H9 (cell line): ENCODE measurements around the gene RAB33A. TPM values are rescaled to one million over a fixed set of nuclear protein-coding genes. Genes with fewer than 3 reads are reported as not detected.

ENCODE experiments used
- DNase-seq: peaks from one replicate; pipeline ENCODE4 v3.0.0-alpha.2; 2017
- H2AFZ ChIP-seq: one replicate; pipeline ENCODE4 v1.6.1; 2013; ENCODE audit warnings: mild to moderate bottlenecking, low read length, control low read depth, moderate library complexity
- H2AK5ac ChIP-seq: 2 replicates; pipeline ENCODE4 v1.6.1; 2013; ENCODE audit warnings: low read length, control low read depth, mixed read lengths; ENCODE audit not compliant: insufficient read length
- H2BK120ac ChIP-seq: one replicate; pipeline ENCODE4 v1.6.1; 2013; ENCODE audit warnings: low read depth, mild to moderate bottlenecking, low read length, control low read depth, inconsistent platforms; ENCODE audit not compliant: poor library complexity, severe bottlenecking
- H2BK12ac ChIP-seq: 2 replicates; pipeline ENCODE4 v1.6.1; 2013; ENCODE audit warnings: low read length, control low read depth, mixed read lengths, low read depth; ENCODE audit not compliant: insufficient read length
- H2BK15ac ChIP-seq: 2 replicates; pipeline ENCODE4 v1.6.1; 2013; ENCODE audit warnings: low read depth, low read length, control low read depth
- H2BK20ac ChIP-seq: one replicate; pipeline ENCODE4 v1.6.1; 2013; ENCODE audit warnings: low read depth, mild to moderate bottlenecking, low read length, control low read depth, inconsistent platforms; ENCODE audit not compliant: poor library complexity, severe bottlenecking
- H2BK5ac ChIP-seq: 2 replicates; pipeline ENCODE4 v1.6.1; 2013; ENCODE audit warnings: low read length, control low read depth, mixed read lengths; ENCODE audit not compliant: insufficient read length
- H3K14ac ChIP-seq: 2 replicates; pipeline ENCODE4 v1.6.1; 2013; ENCODE audit warnings: low read length, control low read depth; ENCODE audit not compliant: insufficient read depth
- H3K18ac ChIP-seq: 2 replicates; pipeline ENCODE4 v1.6.1; 2013; ENCODE audit warnings: low read depth, mild to moderate bottlenecking, mixed read lengths, low read length, control low read depth; ENCODE audit not compliant: insufficient read length
- H3K23ac ChIP-seq: 2 replicates; pipeline ENCODE4 v1.6.1; 2013; ENCODE audit warnings: low read length, control low read depth, mixed read lengths, low read depth; ENCODE audit not compliant: insufficient read length
- H3K23me2 ChIP-seq: 2 replicates; pipeline ENCODE4 v1.6.1; 2013; ENCODE audit warnings: low read depth, mild to moderate bottlenecking, mixed read lengths, low read length, control low read depth; ENCODE audit not compliant: insufficient read length, poor library complexity, severe bottlenecking
- H3K27ac ChIP-seq: 2 replicates; pipeline ENCODE4 v1.5.1; 2013; ENCODE audit warnings: low read length, control low read depth, mixed read lengths, low read depth; ENCODE audit not compliant: insufficient read length
- H3K27me3 ChIP-seq: 2 replicates; pipeline ENCODE4 v1.6.1; 2013; ENCODE audit warnings: low read length, control low read depth, inconsistent platforms; ENCODE audit not compliant: insufficient read depth
- H3K4ac ChIP-seq: 2 replicates; pipeline ENCODE4 v1.6.1; 2013; ENCODE audit warnings: low read depth, mild to moderate bottlenecking, control low read depth, inconsistent platforms, low read length, moderate library complexity
- H3K4me1 ChIP-seq: 2 replicates; pipeline ENCODE4 v1.6.1; 2013; ENCODE audit warnings: low read length, control low read depth, inconsistent platforms; ENCODE audit not compliant: insufficient read depth
- H3K4me2 ChIP-seq: 2 replicates; pipeline ENCODE4 v1.6.1; 2013; ENCODE audit warnings: low read length, control low read depth, mixed read lengths; ENCODE audit not compliant: insufficient read length, insufficient read depth
- H3K56ac ChIP-seq: 2 replicates; pipeline ENCODE4 v1.6.1; 2013; ENCODE audit warnings: low read depth, mild to moderate bottlenecking, mixed read lengths, low read length, control low read depth; ENCODE audit not compliant: insufficient read length
- H3K79me1 ChIP-seq: 2 replicates; pipeline ENCODE4 v1.6.1; 2013; ENCODE audit warnings: low read depth, mild to moderate bottlenecking, moderate library complexity, low read length, control low read depth, inconsistent platforms; ENCODE audit not compliant: insufficient read depth, poor library complexity, severe bottlenecking
- H3K79me2 ChIP-seq: 2 replicates; pipeline ENCODE4 v1.6.1; 2013; ENCODE audit warnings: low read length, control low read depth, inconsistent platforms; ENCODE audit not compliant: insufficient read depth
- H3K9ac ChIP-seq: 2 replicates; pipeline ENCODE4 v1.6.1; 2013; ENCODE audit warnings: low read length, control low read depth, mixed read lengths; ENCODE audit not compliant: insufficient read length; ENCODE audit errors: extremely low read depth
- H3K9me3 ChIP-seq: one replicate; pipeline ENCODE4 v1.6.1; 2013; ENCODE audit warnings: low read depth, low read length, inconsistent platforms; ENCODE audit not compliant: control insufficient read depth
- H3T11ph ChIP-seq: one replicate; pipeline ENCODE4 v1.6.1; 2013; ENCODE audit warnings: mild to moderate bottlenecking, low read length, control low read depth, inconsistent platforms
- H4K20me1 ChIP-seq: one replicate; pipeline ENCODE4 v1.6.1; 2013; ENCODE audit not compliant: control insufficient read depth, insufficient read length, insufficient read depth
- H4K5ac ChIP-seq: 2 replicates; pipeline ENCODE4 v1.6.1; 2013; ENCODE audit warnings: low read depth, mild to moderate bottlenecking, mixed read lengths, low read length, control low read depth; ENCODE audit not compliant: insufficient read length
- H4K8ac ChIP-seq: replicated peaks from 2 replicates; pipeline ENCODE4 v1.6.1; 2013; ENCODE audit warnings: low read length, control low read depth, mixed read lengths, low read depth; ENCODE audit not compliant: insufficient read length
- H4K91ac ChIP-seq: 2 replicates; pipeline ENCODE4 v1.6.1; 2013; ENCODE audit warnings: low read depth, mild to moderate bottlenecking, moderate library complexity, mixed read lengths, low read length, control low read depth; ENCODE audit not compliant: insufficient read length
- H3K27ac Mint-ChIP-seq, 3 experiments: 2 replicates in 2 of 3; 3 replicates in 1 of 3; pipeline ENCODE4 v1.8.0; 2020 to 2021; ENCODE audit warnings: mixed read lengths in 3 of 3, mild to moderate bottlenecking in 1 of 3, moderate library complexity in 1 of 3
- H3K27me3 Mint-ChIP-seq: 2 replicates; pipeline ENCODE4 v1.8.0; 2021; ENCODE audit warnings: low read depth, mild to moderate bottlenecking, moderate library complexity, mixed read lengths
- H3K36me3 Mint-ChIP-seq, 3 experiments: 2 replicates in 2 of 3; 3 replicates in 1 of 3; pipeline ENCODE4 v1.8.0; 2020 to 2021; ENCODE audit warnings: low read depth in 3 of 3, mixed read lengths in 3 of 3; ENCODE audit not compliant: insufficient read depth in 1 of 3
- H3K4me1 Mint-ChIP-seq, 2 experiments: 2 replicates each; pipeline ENCODE4 v1.8.0; 2020; ENCODE audit warnings: mixed read lengths in 2 of 2
- H3K4me3 Mint-ChIP-seq, 2 experiments: 2 replicates in 1 of 2; 3 replicates in 1 of 2; pipeline ENCODE4 v1.8.0; 2020 to 2021; ENCODE audit warnings: mild to moderate bottlenecking in 2 of 2, mixed read lengths in 2 of 2, moderate library complexity in 1 of 2
- H3K9me3 Mint-ChIP-seq, 2 experiments: 2 replicates in 1 of 2; 3 replicates in 1 of 2; pipeline ENCODE4 v1.8.0; 2020; ENCODE audit warnings: mild to moderate bottlenecking in 2 of 2, mixed read lengths in 2 of 2, moderate library complexity in 1 of 2
- WGBS: extraction: QIAGEN DNeasy Blood & Tissue Kit; methylation state at CpG from one replicate; pipeline ENCODE4 v1.1.7; 2013; ENCODE audit warnings: missing lambda C conversion rate, low lambda C conversion rate, mixed read lengths; ENCODE audit not compliant: insufficient read length; ENCODE audit errors: extremely low coverage; 5-methylcytosine and 5-hydroxymethylcytosine counted together
- total RNA-seq: library from RNA; stranded (reverse); gene quantifications from 2 replicates; pipeline ENCODE4 v1.2.1, GENCODE V29; 2021
- TF ChIP-seq, protein P1 (sequence below): fragments of 200-600 bp; sonication (generic); conservative IDR thresholded peaks from 3 replicates; pipeline ENCODE4 v1.8.0; 2021; ENCODE audit warnings: antibody characterized with exemption, mild to moderate bottlenecking

RAB33A gene
- total RNA-seq, 1 experiment from 2014 or later, result 0.59 TPM

DNA sequence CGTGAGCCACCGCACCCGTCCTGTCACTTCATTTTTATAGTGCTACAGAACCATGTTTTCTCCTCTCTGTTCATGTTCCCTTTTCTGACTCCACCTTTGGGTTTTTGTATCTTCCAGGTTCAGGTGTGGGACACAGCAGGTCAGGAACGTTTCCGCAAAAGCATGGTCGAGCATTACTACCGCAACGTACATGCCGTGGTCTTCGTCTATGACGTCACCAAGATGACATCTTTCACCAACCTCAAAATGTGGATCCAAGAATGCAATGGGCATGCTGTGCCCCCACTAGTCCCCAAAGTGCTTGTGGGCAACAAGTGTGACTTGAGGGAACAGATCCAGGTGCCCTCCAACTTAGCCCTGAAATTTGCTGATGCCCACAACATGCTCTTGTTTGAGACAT lies 12.4 kb downstream of the RAB33A start:
- peaks cover 0 to 64% of the 10 kb centered on the region in 2 experiments; a peak in 2 of 5 replicates for H3K9me3 Mint-ChIP-seq
- H4K91ac ChIP-seq, result no peak overlapping the region
- H4K20me1 ChIP-seq, result no peaks in the 10 kb centered on the region
- no peak overlapping the region for H2AK5ac ChIP-seq
- peaks cover 0 to 6% (median 0%) of the 10 kb centered on the region in 3 experiments; a peak in 4 of 7 replicates for H3K36me3 Mint-ChIP-seq
- no peak overlapping the region for H3K27ac Mint-ChIP-seq
- H3K4me1 Mint-ChIP-seq, result no peaks in the 10 kb centered on the region
- no peaks in the 10 kb centered on the region for H3K79me1 ChIP-seq
- TF ChIP-seq, protein P1, sequence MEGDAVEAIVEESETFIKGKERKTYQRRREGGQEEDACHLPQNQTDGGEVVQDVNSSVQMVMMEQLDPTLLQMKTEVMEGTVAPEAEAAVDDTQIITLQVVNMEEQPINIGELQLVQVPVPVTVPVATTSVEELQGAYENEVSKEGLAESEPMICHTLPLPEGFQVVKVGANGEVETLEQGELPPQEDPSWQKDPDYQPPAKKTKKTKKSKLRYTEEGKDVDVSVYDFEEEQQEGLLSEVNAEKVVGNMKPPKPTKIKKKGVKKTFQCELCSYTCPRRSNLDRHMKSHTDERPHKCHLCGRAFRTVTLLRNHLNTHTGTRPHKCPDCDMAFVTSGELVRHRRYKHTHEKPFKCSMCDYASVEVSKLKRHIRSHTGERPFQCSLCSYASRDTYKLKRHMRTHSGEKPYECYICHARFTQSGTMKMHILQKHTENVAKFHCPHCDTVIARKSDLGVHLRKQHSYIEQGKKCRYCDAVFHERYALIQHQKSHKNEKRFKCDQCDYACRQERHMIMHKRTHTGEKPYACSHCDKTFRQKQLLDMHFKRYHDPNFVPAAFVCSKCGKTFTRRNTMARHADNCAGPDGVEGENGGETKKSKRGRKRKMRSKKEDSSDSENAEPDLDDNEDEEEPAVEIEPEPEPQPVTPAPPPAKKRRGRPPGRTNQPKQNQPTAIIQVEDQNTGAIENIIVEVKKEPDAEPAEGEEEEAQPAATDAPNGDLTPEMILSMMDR, result no peak
- H2AFZ ChIP-seq, result no peak overlapping the region
- WGBS, result no CpG with 5 or more reads among the region's 11 CpGs
- no peaks in the 10 kb centered on the region for H3K4me1 ChIP-seq
- H4K5ac ChIP-seq, result no peak overlapping the region
- H3K4me3 Mint-ChIP-seq, result no peak overlapping the region
- H3K27ac ChIP-seq, result no peak overlapping the region
- H2BK120ac ChIP-seq, result no peak overlapping the region
- H3K79me2 ChIP-seq, result no peaks in the 10 kb centered on the region; the same call in 1 of the 2 replicates
- H3K18ac ChIP-seq, result no peak overlapping the region
- no peak overlapping the region for H3K4me2 ChIP-seq
- no peaks in the 10 kb centered on the region for H3K27me3 ChIP-seq
- peaks cover 4% of the 10 kb centered on the region for H3K27me3 Mint-ChIP-seq
- H3K23me2 ChIP-seq, result no peaks in the 10 kb centered on the region
- H2BK5ac ChIP-seq, result no peak overlapping the region
- no peak for DNase-seq
- H3T11ph ChIP-seq, result no peak overlapping the region
- no peak overlapping the region for H3K14ac ChIP-seq
- H3K9me3 ChIP-seq, result peaks cover 7% of the 10 kb centered on the region
- no peak overlapping the region for H4K8ac ChIP-seq
- H3K9ac ChIP-seq, result no peak overlapping the region
- H2BK15ac ChIP-seq, result no peak overlapping the region
- no peak overlapping the region for H3K4ac ChIP-seq
- H3K56ac ChIP-seq, result no peak overlapping the region
- no peak overlapping the region for H3K23ac ChIP-seq
- no peak overlapping the region for H2BK12ac ChIP-seq
- no peak overlapping the region for H2BK20ac ChIP-seq
